Chondrocyte (in vitro differentiated cells): ENCODE data around the gene CES2. TPM values are rescaled to one million over a fixed set of nuclear protein-coding genes. Genes with fewer than 3 reads are reported as not detected.

ENCODE experiments used
- DNase-seq: peaks from one replicate; pipeline ENCODE4 v3.0.0; 2021; ENCODE audit warnings: mixed read lengths, low spot score
- H3K27ac Mint-ChIP-seq: one replicate; pipeline ENCODE4 v1.8.0; 2021; ENCODE audit warnings: mild to moderate bottlenecking, moderate library complexity, mixed read lengths; ENCODE audit not compliant: unreplicated experiment
- H3K27me3 Mint-ChIP-seq: 2 replicates; pipeline ENCODE4 v1.8.0; 2021; ENCODE audit warnings: low read depth, mixed read lengths
- H3K36me3 Mint-ChIP-seq: 2 replicates; pipeline ENCODE4 v1.8.0; 2021; ENCODE audit warnings: low read depth, mixed read lengths
- H3K4me1 Mint-ChIP-seq: 2 replicates; pipeline ENCODE4 v1.8.0; 2021; ENCODE audit warnings: low read depth, mild to moderate bottlenecking, mixed read lengths
- H3K4me3 Mint-ChIP-seq: one replicate; pipeline ENCODE4 v1.8.0; 2021; ENCODE audit warnings: mild to moderate bottlenecking, moderate library complexity, mixed read lengths; ENCODE audit not compliant: unreplicated experiment
- H3K9me3 Mint-ChIP-seq: 2 replicates; pipeline ENCODE4 v1.8.0; 2021; ENCODE audit warnings: low read depth, mixed read lengths
- total RNA-seq: library from RNA; stranded (reverse); gene quantifications from 3 replicates; pipeline ENCODE4 v1.2.1, GENCODE V29; 2021
- TF ChIP-seq, protein P1 (sequence below): fragments of 200-600 bp; sonication (generic); IDR thresholded peaks from 2 replicates; pipeline ENCODE4 v1.5.0; 2021; ENCODE audit warnings: antibody characterized with exemption, mild to moderate bottlenecking, moderate library complexity

Gene CES2
- total RNA-seq, 1 donor from 2014 or later: 26.0 TPM

DNA sequence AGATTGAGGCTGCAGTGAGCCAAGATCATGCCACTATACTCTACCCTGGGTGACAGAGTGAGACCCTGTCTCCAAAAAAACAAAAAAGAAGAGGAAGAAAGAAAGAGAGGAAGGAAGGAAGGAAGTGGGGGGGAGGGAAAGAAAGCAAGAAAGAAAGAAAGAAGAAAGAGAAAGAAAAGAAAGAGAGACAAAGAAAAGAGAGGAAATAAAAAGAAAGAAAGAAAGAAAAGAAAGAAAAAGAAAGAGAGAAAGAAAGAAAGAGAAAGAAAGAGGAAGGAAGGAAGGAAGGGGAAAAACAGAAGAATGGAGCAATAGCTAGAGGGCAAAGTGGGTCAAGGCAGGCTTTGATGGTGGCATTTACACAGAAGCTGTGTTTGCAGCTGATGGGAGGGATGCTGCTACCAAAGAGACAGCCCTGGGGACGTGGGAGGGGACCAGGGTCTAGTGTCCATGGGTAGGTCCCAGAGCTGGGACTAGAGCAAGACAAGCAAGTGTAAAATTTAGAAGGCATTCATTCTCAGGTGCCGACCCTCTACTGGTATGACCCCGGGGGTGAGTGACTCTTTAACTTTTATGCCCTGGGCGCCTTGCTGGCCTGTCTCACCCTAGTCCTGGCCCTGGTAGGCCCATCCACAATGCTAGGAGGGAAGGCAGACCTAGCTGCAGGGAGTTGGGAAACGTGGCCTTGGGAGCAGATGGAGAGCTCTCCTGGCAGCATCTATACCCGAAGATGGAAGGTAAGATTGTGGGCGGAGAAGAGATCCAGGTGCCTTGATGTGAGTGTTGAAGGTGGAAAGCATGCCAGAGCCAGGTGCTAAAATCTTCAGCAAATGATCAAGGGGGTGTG is 23.8 kb downstream of the CES2 start:
- no peak overlapping the region for H3K4me3 Mint-ChIP-seq
- H3K27me3 Mint-ChIP-seq: peaks cover 20% of the 10 kb centered on the region
- TF ChIP-seq, protein P1, sequence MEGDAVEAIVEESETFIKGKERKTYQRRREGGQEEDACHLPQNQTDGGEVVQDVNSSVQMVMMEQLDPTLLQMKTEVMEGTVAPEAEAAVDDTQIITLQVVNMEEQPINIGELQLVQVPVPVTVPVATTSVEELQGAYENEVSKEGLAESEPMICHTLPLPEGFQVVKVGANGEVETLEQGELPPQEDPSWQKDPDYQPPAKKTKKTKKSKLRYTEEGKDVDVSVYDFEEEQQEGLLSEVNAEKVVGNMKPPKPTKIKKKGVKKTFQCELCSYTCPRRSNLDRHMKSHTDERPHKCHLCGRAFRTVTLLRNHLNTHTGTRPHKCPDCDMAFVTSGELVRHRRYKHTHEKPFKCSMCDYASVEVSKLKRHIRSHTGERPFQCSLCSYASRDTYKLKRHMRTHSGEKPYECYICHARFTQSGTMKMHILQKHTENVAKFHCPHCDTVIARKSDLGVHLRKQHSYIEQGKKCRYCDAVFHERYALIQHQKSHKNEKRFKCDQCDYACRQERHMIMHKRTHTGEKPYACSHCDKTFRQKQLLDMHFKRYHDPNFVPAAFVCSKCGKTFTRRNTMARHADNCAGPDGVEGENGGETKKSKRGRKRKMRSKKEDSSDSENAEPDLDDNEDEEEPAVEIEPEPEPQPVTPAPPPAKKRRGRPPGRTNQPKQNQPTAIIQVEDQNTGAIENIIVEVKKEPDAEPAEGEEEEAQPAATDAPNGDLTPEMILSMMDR: no peak
- H3K36me3 Mint-ChIP-seq: no peaks in the 10 kb centered on the region
- no peak overlapping the region for H3K27ac Mint-ChIP-seq
- DNase-seq: no peak
- no peaks in the 10 kb centered on the region for H3K4me1 Mint-ChIP-seq
- H3K9me3 Mint-ChIP-seq: no peaks in the 10 kb centered on the region

DNA sequence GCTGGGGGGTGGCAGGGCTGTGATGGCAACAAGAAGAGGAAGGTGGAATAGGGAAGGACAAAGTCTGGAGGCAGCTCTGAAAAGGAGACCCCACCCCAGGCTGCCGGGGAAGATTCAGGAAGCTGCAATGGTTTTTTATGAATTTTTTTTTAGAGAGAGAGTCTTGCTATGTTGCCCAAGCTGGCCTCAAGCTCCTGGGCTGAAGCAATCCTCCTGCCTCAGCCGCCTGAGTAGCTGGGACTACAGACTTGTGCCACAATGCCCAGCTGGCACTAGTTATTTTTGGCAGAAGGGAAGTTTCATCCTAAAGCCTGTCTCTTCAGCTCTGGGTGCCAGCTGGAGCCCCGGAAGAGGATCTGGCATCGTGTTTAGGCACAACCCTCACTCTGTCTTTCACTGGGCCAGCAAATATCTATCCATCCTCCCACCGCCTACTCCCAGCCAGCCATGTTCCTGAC is 24.4 kb downstream of the CES2 start:
- H3K4me3 Mint-ChIP-seq: no peak overlapping the region
- H3K27ac Mint-ChIP-seq: no peak overlapping the region
- H3K9me3 Mint-ChIP-seq: no peaks in the 10 kb centered on the region
- no peaks in the 10 kb centered on the region for H3K36me3 Mint-ChIP-seq
- DNase-seq: no peak
- H3K27me3 Mint-ChIP-seq: peaks cover 24% of the 10 kb centered on the region
- no peaks in the 10 kb centered on the region for H3K4me1 Mint-ChIP-seq
- TF ChIP-seq, protein P1: no peak

GRCh38 chr16:66960270-66960669 is 25.0 kb downstream of the CES2 start:
- H3K27me3 Mint-ChIP-seq: peaks cover 28% of the 10 kb centered on the region
- H3K9me3 Mint-ChIP-seq: no peaks in the 10 kb centered on the region
- no peak overlapping the region for H3K4me3 Mint-ChIP-seq
- TF ChIP-seq, protein P1: no peak
- H3K36me3 Mint-ChIP-seq: no peaks in the 10 kb centered on the region
- no peak overlapping the region for H3K27ac Mint-ChIP-seq
- DNase-seq: no peak
- no peaks in the 10 kb centered on the region for H3K4me1 Mint-ChIP-seq

GRCh38 chr16:66961065-66961744 is 25.9 kb downstream of the CES2 start, which contains the start of gene CES3:
TSS of gene CES3 (plus strand) at chr16:66961266. CDS start at chr16:66961308, 42 bp downstream.
- no peaks in the 10 kb centered on the region for H3K36me3 Mint-ChIP-seq
- peaks cover 31% of the 10 kb centered on the region for H3K27me3 Mint-ChIP-seq
- TF ChIP-seq, protein P1: peak; percentile 83
- no peaks in the 10 kb centered on the region for H3K4me1 Mint-ChIP-seq
- no peak for DNase-seq
- H3K27ac Mint-ChIP-seq: no peak within 1 kb of the TSS
- no peak within 1 kb of the TSS for H3K4me3 Mint-ChIP-seq
- no peaks in the 10 kb centered on the region for H3K9me3 Mint-ChIP-seq

DNA sequence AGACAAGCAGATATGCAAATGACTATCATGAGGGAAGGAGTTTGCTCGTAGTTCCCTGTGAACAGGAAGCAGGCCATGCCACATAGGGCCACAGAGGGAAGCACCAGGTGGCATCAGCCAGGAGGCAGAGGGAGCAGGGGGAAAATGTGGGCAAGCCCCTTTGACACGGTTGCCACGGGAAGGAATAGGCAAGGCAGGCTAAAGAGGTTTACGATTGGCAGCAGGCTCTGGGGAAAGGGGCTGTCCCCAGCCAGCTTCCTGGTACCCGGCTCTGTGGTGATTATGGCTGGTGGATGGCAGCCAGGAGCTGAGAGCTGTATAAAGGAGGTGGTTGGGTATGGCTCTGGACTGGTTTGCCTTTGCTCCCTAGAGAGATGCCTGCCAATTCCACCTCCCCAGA is 26.6 kb downstream of the CES2 start:
- H3K27me3 Mint-ChIP-seq: peaks cover 35% of the 10 kb centered on the region
- no peaks in the 10 kb centered on the region for H3K36me3 Mint-ChIP-seq
- H3K9me3 Mint-ChIP-seq: no peaks in the 10 kb centered on the region
- H3K27ac Mint-ChIP-seq: no peak overlapping the region
- TF ChIP-seq, protein P1: no peak
- H3K4me3 Mint-ChIP-seq: no peak overlapping the region
- no peaks in the 10 kb centered on the region for H3K4me1 Mint-ChIP-seq
- DNase-seq: no peak
